ENCODE measurements around the gene CCDC172. TPM values are rescaled to one million over a fixed set of nuclear protein-coding genes. Genes with fewer than 3 reads are reported as not detected.

CCDC172 gene
- polyA plus RNA-seq (2013) = not detected in 2 replicates

- Histone ChIP-seq H3K79me1 (ENCODE audit: low read length) (no peaks in the 10 kb centered on the region), H3K4ac (ENCODE audit: low read depth, low read length) (no peak within 1 kb of the TSS), H2BK5ac (ENCODE audit: low read depth, low read length, poor library complexity) (no peak within 1 kb of the TSS), H3K9me3 (ENCODE audit: insufficient read depth, low read depth, low read length) (no peaks in the 10 kb centered on the region), H4K8ac (ENCODE audit: low read depth, low read length) (no peak within 1 kb of the TSS), H3K36me3 (ENCODE audit: control insufficient read depth in 1 of 2, insufficient read depth in 2 of 2, low read length in 2 of 2) (no peaks in the 10 kb centered on the region), H4K91ac (ENCODE audit: low read depth, low read length) (no peak within 1 kb of the TSS), H3K27me3 (ENCODE audit: insufficient read depth, low read length) (no peaks in the 10 kb centered on the region), H2AFZ (ENCODE audit: insufficient read depth, low read length, poor library complexity) (no peak within 1 kb of the TSS), H3K14ac (ENCODE audit: low read length) (no peak within 1 kb of the TSS), H3K18ac (ENCODE audit: low read length) (no peak within 1 kb of the TSS), H3K4me2 (ENCODE audit: low read length) (no peak within 1 kb of the TSS), H3K4me1 (ENCODE audit: control insufficient read depth in 1 of 2, insufficient read depth in 2 of 2, low read length in 2 of 2) (no peaks in the 10 kb centered on the region), H2BK120ac (ENCODE audit: insufficient read depth, low read length, poor library complexity) (no peak within 1 kb of the TSS), H3K4me3 (ENCODE audit: low read depth, low read length) (no peak within 1 kb of the TSS), H2AK5ac (ENCODE audit: low read length) (peak within 1 kb of the TSS; percentile 46), H2BK12ac (ENCODE audit: low read length) (no peak within 1 kb of the TSS), H3K79me2 (ENCODE audit: control insufficient read depth, insufficient read depth, low read length, poor library complexity) (no peaks in the 10 kb centered on the region), H4K12ac (ENCODE audit: low read depth, low read length) (peak within 1 kb of the TSS; percentile 62), H3K9ac (ENCODE audit: low read length) (no peak within 1 kb of the TSS), H3K23ac (ENCODE audit: low read length) (no peak within 1 kb of the TSS), H3K27ac (ENCODE audit: low read depth, low read length) (no peak within 1 kb of the TSS)
- DNase-seq = no peak
- WGBS (ENCODE audit: extremely low coverage, insufficient coverage, insufficient read length) = no CpG with 5 or more reads among the region's 22 CpGs
These were observed at the start of gene CCDC172 for GRCh38 chr10:116324227-116324950. Gene CCDC172, plus strand, starts transcription at chr10:116324448. Its CDS starts 564 bp downstream, at chr10:116325012.

DNA sequence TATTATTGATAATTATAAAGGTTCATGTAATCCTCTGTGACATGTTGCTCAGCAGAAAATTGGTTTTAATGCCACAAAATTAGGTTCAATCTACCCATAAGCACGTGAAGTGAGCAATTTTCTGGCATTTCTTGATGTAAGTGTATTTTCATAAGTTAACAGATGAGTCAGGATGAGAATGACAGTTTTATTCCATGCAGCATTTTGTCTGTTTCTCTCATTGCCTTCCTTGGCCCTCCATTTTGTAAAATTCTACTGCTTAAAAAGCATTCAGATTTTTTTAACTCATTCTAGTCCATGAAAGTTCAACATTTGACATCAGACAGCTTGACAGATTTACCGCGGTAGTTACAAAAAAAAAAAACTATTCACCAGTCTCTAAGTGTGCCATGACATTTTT is 47.3 kb upstream of the CCDC172 start:
- Histone ChIP-seq H3K9me3 (ENCODE audit: insufficient read depth, low read depth, low read length) (peaks cover 7% of the 10 kb centered on the region), H4K91ac (ENCODE audit: low read depth, low read length) (no peak overlapping the region), H2AK5ac (ENCODE audit: low read length) (no peak overlapping the region), H3K18ac (ENCODE audit: low read length) (no peak overlapping the region), H3K36me3 (ENCODE audit: control insufficient read depth in 1 of 2, insufficient read depth in 2 of 2, low read length in 2 of 2) (no peaks in the 10 kb centered on the region), H3K79me1 (ENCODE audit: low read length) (peaks cover 2% of the 10 kb centered on the region), H4K8ac (ENCODE audit: low read depth, low read length) (no peak overlapping the region), H3K79me2 (ENCODE audit: control insufficient read depth, insufficient read depth, low read length, poor library complexity) (no peaks in the 10 kb centered on the region), H3K4ac (ENCODE audit: low read depth, low read length) (no peak overlapping the region), H4K12ac (ENCODE audit: low read depth, low read length) (no peak overlapping the region), H2BK120ac (ENCODE audit: insufficient read depth, low read length, poor library complexity) (no peak overlapping the region), H3K14ac (ENCODE audit: low read length) (no peak overlapping the region), H3K4me1 (ENCODE audit: control insufficient read depth in 1 of 2, insufficient read depth in 2 of 2, low read length in 2 of 2) (peaks cover 16 to 21% of the 10 kb centered on the region in 2 experiments), H2BK12ac (ENCODE audit: low read length) (no peak overlapping the region), H3K23ac (ENCODE audit: low read length) (no peak overlapping the region), H2AFZ (ENCODE audit: insufficient read depth, low read length, poor library complexity) (no peak overlapping the region), H3K27me3 (ENCODE audit: insufficient read depth, low read length) (peaks cover 30% of the 10 kb centered on the region), H2BK5ac (ENCODE audit: low read depth, low read length, poor library complexity) (no peak overlapping the region), H3K4me3 (ENCODE audit: low read depth, low read length) (no peak overlapping the region), H3K4me2 (ENCODE audit: low read length) (no peak overlapping the region), H3K9ac (ENCODE audit: low read length) (no peak overlapping the region), H3K27ac (ENCODE audit: low read depth, low read length) (no peak overlapping the region)
- whole genome bisulfite sequencing (ENCODE audit: extremely low coverage, insufficient coverage, insufficient read length) = no CpG with 5 or more reads among the region's 3 CpGs
- DNase-seq = no peak

- H4K8ac ChIP-seq (ENCODE audit: low read depth, low read length) = no peak overlapping the region
- no peak overlapping the region for H3K4ac ChIP-seq (ENCODE audit: low read depth, low read length)
- H3K4me3 ChIP-seq (ENCODE audit: low read depth, low read length) = no peak overlapping the region
- H2BK120ac ChIP-seq (ENCODE audit: insufficient read depth, low read length, poor library complexity) = no peak overlapping the region
- H2BK12ac ChIP-seq (ENCODE audit: low read length) = no peak overlapping the region
- no peak overlapping the region for H3K14ac ChIP-seq (ENCODE audit: low read length)
- no peak overlapping the region for H2BK5ac ChIP-seq (ENCODE audit: low read depth, low read length, poor library complexity)
- H3K27me3 ChIP-seq (ENCODE audit: insufficient read depth, low read length) = peaks cover 11% of the 10 kb centered on the region
- no peak overlapping the region for H2AFZ ChIP-seq (ENCODE audit: insufficient read depth, low read length, poor library complexity)
- no peak overlapping the region for H4K91ac ChIP-seq (ENCODE audit: low read depth, low read length)
- H3K27ac ChIP-seq (ENCODE audit: low read depth, low read length) = no peak overlapping the region
- no peak overlapping the region for H3K4me2 ChIP-seq (ENCODE audit: low read length)
- no peak overlapping the region for H3K23ac ChIP-seq (ENCODE audit: low read length)
- peaks cover 1% of the 10 kb centered on the region for H3K9me3 ChIP-seq (ENCODE audit: insufficient read depth, low read depth, low read length)
- H3K18ac ChIP-seq (ENCODE audit: low read length) = no peak overlapping the region
- peaks cover 2% of the 10 kb centered on the region for H3K79me1 ChIP-seq (ENCODE audit: low read length)
- peaks cover 10% of the 10 kb centered on the region in 2 experiments for H3K4me1 ChIP-seq (ENCODE audit: control insufficient read depth in 1 of 2, insufficient read depth in 2 of 2, low read length in 2 of 2)
- DNase-seq = no peak
- H3K36me3 ChIP-seq (ENCODE audit: control insufficient read depth in 1 of 2, insufficient read depth in 2 of 2, low read length in 2 of 2) = no peaks in the 10 kb centered on the region
- no peak overlapping the region for H2AK5ac ChIP-seq (ENCODE audit: low read length)
- WGBS (ENCODE audit: extremely low coverage, insufficient coverage, insufficient read length) = no CpG with 5 or more reads among the region's 6 CpGs
- no peak overlapping the region for H3K9ac ChIP-seq (ENCODE audit: low read length)
- no peaks in the 10 kb centered on the region for H3K79me2 ChIP-seq (ENCODE audit: control insufficient read depth, insufficient read depth, low read length, poor library complexity)
- H4K12ac ChIP-seq (ENCODE audit: low read depth, low read length) = no peak overlapping the region
These were observed 45.4 kb upstream of the CCDC172 start for GRCh38 chr10:116278846-116279245.

- Histone ChIP-seq H3K9ac (ENCODE audit: low read length) (no peak overlapping the region), H4K8ac (ENCODE audit: low read depth, low read length) (no peak overlapping the region), H2BK120ac (ENCODE audit: insufficient read depth, low read length, poor library complexity) (no peak overlapping the region), H3K4ac (ENCODE audit: low read depth, low read length) (no peak overlapping the region), H2AFZ (ENCODE audit: insufficient read depth, low read length, poor library complexity) (no peak overlapping the region), H4K91ac (ENCODE audit: low read depth, low read length) (no peak overlapping the region), H2AK5ac (ENCODE audit: low read length) (no peak overlapping the region), H3K23ac (ENCODE audit: low read length) (no peak overlapping the region), H3K4me2 (ENCODE audit: low read length) (no peak overlapping the region), H3K9me3 (ENCODE audit: insufficient read depth, low read depth, low read length) (peaks cover 1% of the 10 kb centered on the region), H3K79me2 (ENCODE audit: control insufficient read depth, insufficient read depth, low read length, poor library complexity) (no peaks in the 10 kb centered on the region), H3K4me1 (ENCODE audit: control insufficient read depth in 1 of 2, insufficient read depth in 2 of 2, low read length in 2 of 2) (peaks cover 3 to 4% of the 10 kb centered on the region in 2 experiments), H3K79me1 (ENCODE audit: low read length) (peaks cover 2% of the 10 kb centered on the region), H2BK5ac (ENCODE audit: low read depth, low read length, poor library complexity) (no peak overlapping the region), H3K27me3 (ENCODE audit: insufficient read depth, low read length) (no peaks in the 10 kb centered on the region), H3K18ac (ENCODE audit: low read length) (no peak overlapping the region), H3K36me3 (ENCODE audit: control insufficient read depth in 1 of 2, insufficient read depth in 2 of 2, low read length in 2 of 2) (no peaks in the 10 kb centered on the region), H3K4me3 (ENCODE audit: low read depth, low read length) (no peak overlapping the region), H2BK12ac (ENCODE audit: low read length) (no peak overlapping the region), H3K27ac (ENCODE audit: low read depth, low read length) (no peak overlapping the region), H4K12ac (ENCODE audit: low read depth, low read length) (no peak overlapping the region), H3K14ac (ENCODE audit: low read length) (no peak overlapping the region)
- no CpG with 5 or more reads among the region's 3 CpGs for WGBS (ENCODE audit: extremely low coverage, insufficient coverage, insufficient read length)
- DNase-seq = no peak
These were observed 42.5 kb upstream of the CCDC172 start for GRCh38 chr10:116281775-116282174.
